Retina (tissue), 1 donor: Measurements from ENCODE around the gene NAALADL2.

Source experiments
- DNase-seq: peaks from one replicate; pipeline ENCODE4 v3.0.0-alpha.2; 2016

Gene NAALADL2

GRCh38 chr3:174859114-174859735 is at the start of gene NAALADL2:
TSS of gene NAALADL2 (plus strand) at chr3:174859334.
- no peak for DNase-seq

GRCh38 chr3:174810254-174810653 is 48.9 kb upstream of the NAALADL2 start:
- DNase-seq, result no peak

- no peak for DNase-seq
Measured at GRCh38 chr3:174812172-174812862, 46.8 kb upstream of the NAALADL2 start.

GRCh38 chr3:174815750-174816149 is 43.4 kb upstream of the NAALADL2 start:
- DNase-seq, result no peak

- no peak for DNase-seq
Measured at GRCh38 chr3:174820885-174821284, 38.2 kb upstream of the NAALADL2 start.

GRCh38 chr3:174821477-174821876 is 37.7 kb upstream of the NAALADL2 start:
- DNase-seq, result no peak

- no peak for DNase-seq
Measured at GRCh38 chr3:174822320-174822719, 36.8 kb upstream of the NAALADL2 start.

- no peak for DNase-seq
Measured at GRCh38 chr3:174826069-174826468, 33.1 kb upstream of the NAALADL2 start.

- no peak for DNase-seq
Measured at GRCh38 chr3:174844746-174845145, 14.4 kb upstream of the NAALADL2 start.

GRCh38 chr3:174846055-174846454 is 13.1 kb upstream of the NAALADL2 start:
- DNase-seq, result no peak

GRCh38 chr3:174854987-174855386 is 4.1 kb upstream of the NAALADL2 start:
- DNase-seq, result no peak

GRCh38 chr3:174857301-174857700 is 1.8 kb upstream of the NAALADL2 start:
- DNase-seq, result no peak

GRCh38 chr3:174858353-174858752 is 781 bp upstream of the NAALADL2 start:
- no peak for DNase-seq

- no peak for DNase-seq
Measured at GRCh38 chr3:174859756-174860155, 622 bp downstream of the NAALADL2 start.

GRCh38 chr3:174862101-174862500 is 3.0 kb downstream of the NAALADL2 start:
- no peak for DNase-seq

GRCh38 chr3:174862666-174863065 is 3.5 kb downstream of the NAALADL2 start:
- no peak for DNase-seq

GRCh38 chr3:174863488-174863887 is 4.4 kb downstream of the NAALADL2 start:
- DNase-seq, result no peak

- no peak for DNase-seq
Measured at GRCh38 chr3:174869448-174869847, 10.3 kb downstream of the NAALADL2 start.

- DNase-seq, result no peak
Measured at GRCh38 chr3:174873832-174874657, 14.9 kb downstream of the NAALADL2 start.

- no peak for DNase-seq
Measured at GRCh38 chr3:174882789-174883188, 23.7 kb downstream of the NAALADL2 start.

- no peak for DNase-seq
Measured at GRCh38 chr3:174883881-174884675, 24.9 kb downstream of the NAALADL2 start.

- DNase-seq, result no peak
Measured at GRCh38 chr3:174884776-174885568, 25.8 kb downstream of the NAALADL2 start.
